ENCODE data around the gene GNAQ. TPM values are rescaled to one million over a fixed set of nuclear protein-coding genes. Genes with fewer than 3 reads are reported as not detected.

The GNAQ gene
- polyA plus RNA-seq, 3 donors: 8.3 to 51.0 (median 9.6) TPM

DNA sequence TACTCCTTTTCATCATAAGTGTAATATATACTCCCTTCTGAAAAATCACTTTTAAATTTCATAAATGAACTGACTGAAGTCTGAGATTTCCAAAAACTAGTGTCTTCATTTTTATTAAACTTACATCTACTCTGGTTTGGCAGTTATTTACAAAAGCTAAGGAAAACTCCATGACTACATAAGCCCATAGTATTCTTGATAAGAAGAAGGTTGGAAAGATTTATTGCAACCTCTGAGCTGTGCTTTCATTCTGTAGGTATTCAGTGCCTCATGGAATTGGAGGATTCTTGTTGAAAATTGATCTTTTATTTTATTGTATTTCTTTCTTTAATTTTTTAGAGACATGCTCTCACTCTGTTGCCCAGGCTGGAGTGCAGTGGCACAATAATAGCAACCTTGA, 41.7 kb downstream of the GNAQ start:
- no peak overlapping the region for H2AFZ ChIP-seq (ENCODE audit: insufficient read depth, low read depth, low read length, poor library complexity, severe bottlenecking)
- H3K36me3 ChIP-seq (replicated peaks in 1 of 2; ENCODE audit: control insufficient read depth in 1 of 2, insufficient read depth in 2 of 2, low read length in 2 of 2): peaks cover 0 to 16% of the 10 kb centered on the region in 2 donors
- Mint-ChIP-seq H3K4me1 (peaks cover 54% of the 10 kb centered on the region), H3K36me3 (peaks cover 6 to 21% of the 10 kb centered on the region in 2 donors), H3K9me3 (peaks cover 0 to 2% (median 0%) of the 10 kb centered on the region in 7 donors), H3K27me3 (ENCODE audit: low read depth in 3 of 3) (no peaks in the 10 kb centered on the region), H3K27ac (peak overlapping the region in 4 of 7 donors; percentile 12 to 52 (median 26)), H3K4me3 (no peak overlapping the region)
- H3K27ac ChIP-seq (ENCODE audit: low read depth in 1 of 2, low read length in 2 of 2): peak overlapping the region in 1 of 2 donors; percentile 64
- H3K4me3 ChIP-seq (replicated peaks in 1 of 3; ENCODE audit: low read depth in 2 of 3, low read length in 3 of 3): no peak overlapping the region
- no peak overlapping the region for H3K9ac ChIP-seq (ENCODE audit: insufficient read depth, low read length, poor library complexity, severe bottlenecking)
- intact Hi-C loops (cut with micrococcal nuclease): no loop called here
- no peak for DNase-seq
- no peaks in the 10 kb centered on the region for H3K9me3 ChIP-seq (replicated peaks in 1 of 2; ENCODE audit: control insufficient read depth in 1 of 2, insufficient read depth in 1 of 2, low read length in 2 of 2)
- H3K79me2 ChIP-seq (ENCODE audit: insufficient read depth, low read length): peaks cover 100% of the 10 kb centered on the region
- H3K4me2 ChIP-seq (replicated peaks; ENCODE audit: extremely low read depth, low read length, poor library complexity, severe bottlenecking): no peak overlapping the region
- TF ChIP-seq, protein P1, sequence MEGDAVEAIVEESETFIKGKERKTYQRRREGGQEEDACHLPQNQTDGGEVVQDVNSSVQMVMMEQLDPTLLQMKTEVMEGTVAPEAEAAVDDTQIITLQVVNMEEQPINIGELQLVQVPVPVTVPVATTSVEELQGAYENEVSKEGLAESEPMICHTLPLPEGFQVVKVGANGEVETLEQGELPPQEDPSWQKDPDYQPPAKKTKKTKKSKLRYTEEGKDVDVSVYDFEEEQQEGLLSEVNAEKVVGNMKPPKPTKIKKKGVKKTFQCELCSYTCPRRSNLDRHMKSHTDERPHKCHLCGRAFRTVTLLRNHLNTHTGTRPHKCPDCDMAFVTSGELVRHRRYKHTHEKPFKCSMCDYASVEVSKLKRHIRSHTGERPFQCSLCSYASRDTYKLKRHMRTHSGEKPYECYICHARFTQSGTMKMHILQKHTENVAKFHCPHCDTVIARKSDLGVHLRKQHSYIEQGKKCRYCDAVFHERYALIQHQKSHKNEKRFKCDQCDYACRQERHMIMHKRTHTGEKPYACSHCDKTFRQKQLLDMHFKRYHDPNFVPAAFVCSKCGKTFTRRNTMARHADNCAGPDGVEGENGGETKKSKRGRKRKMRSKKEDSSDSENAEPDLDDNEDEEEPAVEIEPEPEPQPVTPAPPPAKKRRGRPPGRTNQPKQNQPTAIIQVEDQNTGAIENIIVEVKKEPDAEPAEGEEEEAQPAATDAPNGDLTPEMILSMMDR (IDR thresholded peaks at IDR 0.05): no peak
- H3K27me3 ChIP-seq (ENCODE audit: control insufficient read depth in 2 of 2, insufficient read depth in 2 of 2, low read length in 2 of 2): no peaks in the 10 kb centered on the region
- H3K4me1 ChIP-seq (ENCODE audit: control insufficient read depth in 1 of 2, insufficient read depth in 2 of 2, low read length in 2 of 2): peaks cover 23 to 43% of the 10 kb centered on the region in 2 donors
- H4K20me1 ChIP-seq (ENCODE audit: insufficient read depth, low read length): peaks cover 100% of the 10 kb centered on the region

DNA sequence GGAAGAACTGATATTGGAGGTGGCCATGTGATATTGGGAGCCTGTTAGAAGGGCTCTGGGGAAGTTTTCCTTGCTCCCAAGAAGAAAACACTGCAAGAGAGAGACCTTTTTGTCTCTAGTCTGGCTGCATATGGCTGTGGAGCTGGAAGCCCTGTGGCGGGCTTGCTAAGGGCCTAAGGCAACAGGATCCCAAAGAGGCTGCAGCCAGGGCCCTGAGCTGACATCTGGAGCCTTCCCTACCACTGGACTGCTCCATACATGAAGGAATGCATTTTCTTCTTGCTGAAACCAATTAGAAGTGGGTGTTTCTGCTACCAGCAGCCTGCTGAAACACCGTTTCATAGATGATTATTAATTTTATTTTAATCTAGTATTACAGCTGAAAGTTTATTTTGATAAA, 42.2 kb downstream of the GNAQ start:
- Histone ChIP-seq H3K9ac (ENCODE audit: insufficient read depth, low read length, poor library complexity, severe bottlenecking) (no peak overlapping the region), H3K79me2 (ENCODE audit: insufficient read depth, low read length) (peaks cover 100% of the 10 kb centered on the region), H3K4me3 (replicated peaks in 1 of 3; ENCODE audit: low read depth in 2 of 3, low read length in 3 of 3) (no peak overlapping the region), H3K36me3 (replicated peaks in 1 of 2; ENCODE audit: control insufficient read depth in 1 of 2, insufficient read depth in 2 of 2, low read length in 2 of 2) (peaks cover 0 to 16% of the 10 kb centered on the region in 2 donors), H3K27ac (ENCODE audit: low read depth in 1 of 2, low read length in 2 of 2) (peak overlapping the region in 1 of 2 donors; percentile 64), H3K4me1 (ENCODE audit: control insufficient read depth in 1 of 2, insufficient read depth in 2 of 2, low read length in 2 of 2) (peaks cover 23 to 43% of the 10 kb centered on the region in 2 donors), H3K9me3 (replicated peaks in 1 of 2; ENCODE audit: control insufficient read depth in 1 of 2, insufficient read depth in 1 of 2, low read length in 2 of 2) (no peaks in the 10 kb centered on the region), H3K27me3 (ENCODE audit: control insufficient read depth in 2 of 2, insufficient read depth in 2 of 2, low read length in 2 of 2) (no peaks in the 10 kb centered on the region), H2AFZ (ENCODE audit: insufficient read depth, low read depth, low read length, poor library complexity, severe bottlenecking) (no peak overlapping the region), H3K4me2 (replicated peaks; ENCODE audit: extremely low read depth, low read length, poor library complexity, severe bottlenecking) (no peak overlapping the region), H4K20me1 (ENCODE audit: insufficient read depth, low read length) (peaks cover 100% of the 10 kb centered on the region)
- H3K27ac Mint-ChIP-seq: peak overlapping the region; percentile 55 to 80 (median 67)
- no peaks in the 10 kb centered on the region for H3K27me3 Mint-ChIP-seq (ENCODE audit: low read depth in 3 of 3)
- no peak for DNase-seq
- no peak overlapping the region for H3K4me3 Mint-ChIP-seq
- H3K9me3 Mint-ChIP-seq: peaks cover 0 to 2% (median 0%) of the 10 kb centered on the region in 7 donors
- H3K36me3 Mint-ChIP-seq: peaks cover 6 to 23% of the 10 kb centered on the region in 2 donors
- intact Hi-C loops (cut with micrococcal nuclease): no loop called here
- H3K4me1 Mint-ChIP-seq: peaks cover 54% of the 10 kb centered on the region
- no CpG with 5 or more reads among the region's 2 CpGs for WGBS (ENCODE audit: insufficient coverage)
- TF ChIP-seq, protein P1 (IDR thresholded peaks at IDR 0.05): no peak

All from CD14-positive monocyte (primary cell).